Islet precursor cell (in vitro differentiated cells): ENCODE results near the gene ISL2.
"Not testable (repeated sequence)": the region's sequence is repeated elsewhere in the genome, so short reads cannot be mapped to it uniquely, and the experiment has no call there.

Experiments
- DNase-seq: peaks from one replicate; pipeline ENCODE4 v3.0.0-alpha.2; 2018

Gene ISL2

DNA sequence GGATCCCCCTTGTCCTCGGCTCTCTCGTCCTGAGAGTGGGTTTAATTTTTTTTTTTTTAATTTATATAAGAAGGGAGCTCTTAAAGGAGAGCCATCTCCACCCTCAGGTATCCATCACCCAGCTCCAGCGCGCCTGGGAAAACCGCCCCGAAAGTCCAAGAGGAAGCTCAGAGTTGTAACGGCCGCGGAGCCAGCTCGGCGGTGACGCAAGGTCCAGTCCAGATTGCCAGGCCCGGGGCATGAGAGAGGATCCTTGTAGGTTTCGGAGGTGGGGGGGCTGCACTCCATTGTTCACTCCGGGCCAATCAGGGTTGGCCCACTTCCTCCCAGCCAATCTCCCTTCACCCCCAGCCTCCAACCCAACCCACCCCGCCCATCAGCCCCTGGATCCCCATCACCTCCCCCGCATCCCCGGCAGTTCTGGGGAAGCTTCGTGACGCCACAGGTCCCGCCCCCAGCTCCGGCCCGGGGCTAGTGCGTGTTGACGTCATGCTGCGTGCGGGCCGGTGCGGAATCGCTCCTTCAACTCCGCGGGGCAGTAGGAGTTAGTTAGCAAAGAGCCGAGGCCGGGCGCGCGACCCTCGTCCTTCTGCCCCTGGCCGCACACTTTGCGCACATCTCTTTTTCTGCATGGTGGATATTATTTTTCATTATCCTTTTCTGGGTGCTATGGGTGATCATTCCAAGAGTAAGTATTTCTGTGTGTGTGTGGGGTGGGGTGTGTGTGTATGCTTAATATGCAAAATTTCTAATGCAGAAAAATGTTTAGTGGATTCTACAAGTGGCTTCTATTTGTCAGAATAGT, at the start of gene ISL2:
Gene ISL2 (plus strand): TSS at position 520 of the 805 bp plus-strand sequence. CDS start 111 bp downstream, at position 631.
- DNase-seq, result peak; percentile 91

GRCh38 chr15:76289582-76289981, 47.0 kb upstream of the ISL2 start:
- no peak for DNase-seq

- DNase-seq, result no peak
Measured at GRCh38 chr15:76293361-76293760, 43.2 kb upstream of the ISL2 start.

- DNase-seq, result not testable (repeated sequence)
Measured at GRCh38 chr15:76294463-76294862, 42.1 kb upstream of the ISL2 start.

- DNase-seq, result no peak
Measured at GRCh38 chr15:76296849-76297248, 39.7 kb upstream of the ISL2 start.

DNA sequence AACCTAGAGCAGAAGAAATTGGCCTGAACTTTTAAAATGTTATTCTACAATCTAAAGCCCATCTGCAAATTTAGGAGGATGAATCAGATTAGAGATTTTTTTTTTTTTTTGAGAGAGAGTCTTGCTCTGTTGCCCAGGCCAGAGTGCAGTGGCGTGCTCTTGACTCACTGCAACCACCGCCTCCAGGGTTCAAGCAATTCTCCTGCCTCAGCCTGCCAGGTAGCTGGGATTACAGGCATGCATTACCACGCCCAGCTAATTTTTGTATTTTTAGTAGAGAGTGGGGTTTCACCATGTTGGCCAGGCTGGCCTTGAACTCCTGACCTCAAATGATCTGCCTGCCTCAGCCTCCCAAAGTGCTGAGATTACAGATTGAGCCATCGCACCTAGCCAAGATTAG, 38.6 kb upstream of the ISL2 start:
- DNase-seq, result not testable (repeated sequence)

DNA sequence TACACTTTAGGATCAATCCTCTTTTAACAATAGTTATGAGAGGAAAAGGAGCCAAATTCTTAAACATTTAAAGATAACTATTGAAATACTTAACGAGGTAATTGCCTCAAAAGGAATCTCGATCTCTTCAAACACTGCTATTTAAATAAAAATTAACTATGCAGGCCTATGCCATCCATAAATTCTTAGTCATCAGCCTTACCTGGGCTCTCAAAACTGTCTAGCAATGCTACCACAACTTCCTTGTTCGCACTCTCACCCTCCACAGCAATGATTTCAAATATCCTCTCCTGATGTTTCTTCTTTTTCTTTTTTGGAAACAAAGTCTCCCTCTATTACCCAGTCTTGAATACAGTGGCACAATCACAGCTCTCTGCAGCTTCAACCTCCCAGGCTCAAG, 37.6 kb upstream of the ISL2 start:
- no peak for DNase-seq

GRCh38 chr15:76299786-76300185, 36.8 kb upstream of the ISL2 start:
- DNase-seq, result no peak

- DNase-seq, result no peak
Measured at GRCh38 chr15:76303909-76304308, 32.7 kb upstream of the ISL2 start.

- no peak for DNase-seq
Measured at GRCh38 chr15:76309601-76310330, 26.8 kb upstream of the ISL2 start.

GRCh38 chr15:76310475-76311099, 26.0 kb upstream of the ISL2 start:
- no peak for DNase-seq

GRCh38 chr15:76311100-76311953, 25.2 kb upstream of the ISL2 start, which contains the start of gene ETFA:
TSS of gene ETFA (minus strand) at chr15:76311469. CDS start at chr15:76311388, 81 bp downstream.
- peak; percentile 97 for DNase-seq

GRCh38 chr15:76312540-76313174, 23.9 kb upstream of the ISL2 start:
- peak; percentile 67 for DNase-seq

GRCh38 chr15:76313175-76313567, 23.4 kb upstream of the ISL2 start:
- not testable (repeated sequence) for DNase-seq

- no peak for DNase-seq
Measured at GRCh38 chr15:76313731-76314130, 22.8 kb upstream of the ISL2 start.

GRCh38 chr15:76320012-76320411, 16.6 kb upstream of the ISL2 start:
- DNase-seq, result no peak

DNA sequence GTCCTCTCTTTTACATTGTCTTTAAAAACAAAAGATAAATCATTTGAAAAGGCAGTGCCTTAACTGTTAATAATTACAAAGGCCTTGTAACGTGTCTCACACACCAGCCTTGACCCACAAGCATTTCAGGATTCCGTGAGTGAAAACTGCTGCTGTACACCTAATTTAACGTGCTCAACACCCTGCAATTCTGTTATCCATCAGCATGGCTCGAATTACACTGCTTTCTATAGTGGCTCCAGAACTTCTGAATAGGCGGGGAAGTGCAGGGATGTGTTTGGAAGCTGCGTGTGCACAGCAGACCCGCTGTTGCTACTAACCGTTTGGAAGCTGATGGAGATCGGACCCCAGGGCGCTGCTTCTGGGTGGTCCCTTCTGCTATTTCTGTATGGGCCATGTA, 15.4 kb upstream of the ISL2 start:
- DNase-seq, result no peak

GRCh38 chr15:76321602-76322001, 15.0 kb upstream of the ISL2 start:
- DNase-seq, result no peak

DNA sequence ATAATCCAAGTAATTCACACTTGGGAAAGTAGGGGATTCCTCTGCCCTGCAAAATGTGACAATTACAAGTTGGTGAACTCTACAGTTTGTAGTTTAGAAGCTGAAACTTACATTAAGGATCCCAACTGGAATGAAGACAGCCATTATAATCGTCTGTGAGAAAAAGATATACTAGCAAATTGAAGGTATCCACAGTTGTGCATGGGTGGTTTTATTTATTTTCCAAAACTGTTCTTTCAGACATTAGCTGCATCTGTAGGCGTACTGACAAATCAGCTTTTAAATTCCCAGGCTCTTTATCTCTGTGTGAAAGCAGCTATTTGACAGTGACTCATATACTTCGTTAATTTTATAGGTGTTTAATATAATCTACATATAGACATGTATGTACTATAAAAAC, 12.5 kb upstream of the ISL2 start:
- no peak for DNase-seq

DNA sequence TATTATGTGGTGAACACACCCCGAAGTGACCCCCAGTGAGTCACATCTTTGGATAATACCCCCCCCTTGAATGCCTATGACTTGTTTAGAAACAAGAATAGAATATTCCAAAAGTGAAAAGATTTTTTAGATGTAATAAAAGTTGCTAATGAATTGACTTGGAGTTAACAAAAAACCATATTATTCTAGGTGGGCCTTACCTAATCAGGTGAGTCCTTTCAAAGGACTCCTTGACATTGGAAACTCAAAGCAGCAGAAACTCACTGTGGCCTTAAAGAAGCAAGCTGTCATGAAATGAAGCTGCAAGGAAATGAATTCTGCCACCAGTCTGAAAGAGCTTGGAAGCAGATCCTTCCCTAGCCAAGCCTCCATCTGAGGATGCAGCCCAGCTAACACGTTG, 10.9 kb upstream of the ISL2 start:
- no peak for DNase-seq

DNA sequence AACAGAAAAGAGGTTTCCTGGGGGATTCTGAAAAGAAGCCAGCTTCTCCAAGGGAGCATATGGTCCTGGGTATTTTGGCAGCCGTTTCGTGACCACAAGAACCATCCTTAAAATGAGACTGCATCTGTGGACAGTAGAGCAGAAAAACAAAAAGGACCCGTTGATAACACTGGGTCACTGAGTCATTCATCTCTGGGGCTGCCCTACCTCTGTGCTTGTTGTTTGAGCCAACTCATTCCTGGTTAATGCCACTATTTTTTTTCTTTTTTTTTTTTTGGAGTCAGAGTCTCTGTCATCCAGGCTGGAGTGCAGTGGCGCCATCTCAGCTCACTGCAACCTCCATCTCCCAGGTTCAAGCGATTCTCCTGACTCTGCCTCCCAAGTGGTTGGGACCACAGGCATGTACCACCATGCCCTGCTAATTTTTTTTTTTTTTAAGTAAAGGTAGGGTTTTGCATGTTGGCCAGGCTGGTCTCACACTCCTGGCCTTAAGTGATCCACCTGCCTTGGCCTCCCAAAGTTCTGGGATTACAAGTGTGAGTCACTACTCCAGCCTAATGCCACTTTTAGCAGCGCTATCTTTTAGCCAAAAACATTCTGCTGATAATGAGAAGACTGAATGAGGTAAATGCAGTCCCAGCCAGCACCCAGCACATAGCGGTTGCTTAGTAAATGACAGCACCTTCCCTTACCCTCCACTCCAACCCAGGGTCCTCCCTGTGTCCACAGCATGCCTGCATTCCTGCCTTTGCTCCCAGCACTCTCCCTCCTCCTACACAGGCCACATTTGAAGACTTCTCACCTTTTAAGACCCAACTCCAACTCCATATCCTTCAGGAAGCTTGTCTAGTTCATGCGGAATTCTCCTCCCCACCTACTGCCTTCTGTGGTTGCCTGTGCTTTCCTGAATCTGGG, 9.1 kb upstream of the ISL2 start:
- no peak for DNase-seq
